22Rv1 (cell line): Measurements from ENCODE around the gene FAM76B.

ENCODE experiments used
- ZFX ChIP-seq: fragments of 450-650 bp; IDR thresholded peaks from 2 replicates; pipeline ENCODE4 v1.6.1; 2017; ENCODE audit warnings: antibody characterized with exemption, borderline replicate concordance
- TF ChIP-seq, protein P1 (sequence below): fragments of 450-650 bp; IDR thresholded peaks from 2 replicates; pipeline ENCODE4 v1.5.1; 2017; ENCODE audit warnings: mild to moderate bottlenecking

DNA sequence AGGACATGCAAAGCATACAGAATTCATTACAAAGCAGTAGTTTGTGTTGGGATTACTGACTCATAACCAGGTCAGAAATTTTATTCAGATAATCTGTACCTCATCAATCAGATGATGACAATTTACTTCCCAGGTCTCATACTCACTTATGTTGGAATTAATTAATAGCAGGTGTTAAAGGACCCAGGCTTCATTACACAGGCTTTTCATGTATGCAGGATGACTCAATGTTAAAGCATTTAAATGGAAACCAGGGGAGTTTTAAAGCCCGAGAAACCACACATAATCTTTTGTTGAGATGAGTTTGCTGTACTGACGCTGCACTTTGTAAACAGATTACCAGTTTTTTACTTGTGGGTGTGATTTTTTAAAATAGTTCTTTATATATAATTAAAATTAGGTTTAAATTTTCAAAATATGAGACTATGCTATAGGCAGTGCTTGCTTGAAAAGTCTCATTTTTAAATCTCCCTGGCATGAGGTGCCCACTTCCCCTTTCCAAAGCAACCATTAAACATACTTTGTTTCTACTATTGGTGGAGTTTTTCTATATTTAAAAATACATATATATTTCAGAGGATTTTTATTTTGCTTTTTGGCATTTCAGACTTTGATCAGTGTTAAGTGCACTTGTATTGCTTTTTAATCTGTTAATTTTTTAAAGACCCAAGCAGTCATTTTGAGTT lies 41.8 kb upstream of the FAM76B start:
- TF ChIP-seq, protein P1, sequence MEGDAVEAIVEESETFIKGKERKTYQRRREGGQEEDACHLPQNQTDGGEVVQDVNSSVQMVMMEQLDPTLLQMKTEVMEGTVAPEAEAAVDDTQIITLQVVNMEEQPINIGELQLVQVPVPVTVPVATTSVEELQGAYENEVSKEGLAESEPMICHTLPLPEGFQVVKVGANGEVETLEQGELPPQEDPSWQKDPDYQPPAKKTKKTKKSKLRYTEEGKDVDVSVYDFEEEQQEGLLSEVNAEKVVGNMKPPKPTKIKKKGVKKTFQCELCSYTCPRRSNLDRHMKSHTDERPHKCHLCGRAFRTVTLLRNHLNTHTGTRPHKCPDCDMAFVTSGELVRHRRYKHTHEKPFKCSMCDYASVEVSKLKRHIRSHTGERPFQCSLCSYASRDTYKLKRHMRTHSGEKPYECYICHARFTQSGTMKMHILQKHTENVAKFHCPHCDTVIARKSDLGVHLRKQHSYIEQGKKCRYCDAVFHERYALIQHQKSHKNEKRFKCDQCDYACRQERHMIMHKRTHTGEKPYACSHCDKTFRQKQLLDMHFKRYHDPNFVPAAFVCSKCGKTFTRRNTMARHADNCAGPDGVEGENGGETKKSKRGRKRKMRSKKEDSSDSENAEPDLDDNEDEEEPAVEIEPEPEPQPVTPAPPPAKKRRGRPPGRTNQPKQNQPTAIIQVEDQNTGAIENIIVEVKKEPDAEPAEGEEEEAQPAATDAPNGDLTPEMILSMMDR, result no peak
- TF ChIP-seq ZFX, result no peak
